Lower lobe of right lung (tissue), 2 donors: Measurements from ENCODE around the gene HDAC6. TPM values are rescaled to one million over a fixed set of nuclear protein-coding genes. Genes with fewer than 3 reads are reported as not detected.

Experiments
- ATAC-seq, 2 donors: fragments of 200-7000 bp; cut with Tn5 transposase; one replicate each; pipeline ENCODE4 v1.9.1; 2020 to 2022; ENCODE audit warnings: mild to moderate bottlenecking in 2 of 2, moderate library complexity in 2 of 2
- DNase-seq: peaks from one replicate; pipeline ENCODE4 v3.0.0-alpha.2; 2020
- H3K27ac ChIP-seq: fragments of 200-600 bp; one replicate; pipeline ENCODE4 v1.8.0; 2022
- H3K27me3 ChIP-seq: fragments of 200-600 bp; one replicate; pipeline ENCODE4 v1.8.0; 2022; ENCODE audit warnings: low read depth
- H3K36me3 ChIP-seq: fragments of 200-600 bp; one replicate; pipeline ENCODE4 v1.8.0; 2022; ENCODE audit warnings: mild to moderate bottlenecking
- H3K4me1 ChIP-seq: fragments of 200-600 bp; one replicate; pipeline ENCODE4 v1.8.0; 2022
- H3K4me3 ChIP-seq: fragments of 200-600 bp; one replicate; pipeline ENCODE4 v1.8.0; 2022; ENCODE audit warnings: mild to moderate bottlenecking
- H3K9me3 ChIP-seq: fragments of 200-600 bp; one replicate; pipeline ENCODE4 v1.8.0; 2022
- intact Hi-C: fragments of 100-400 bp; cut with DNase I; formaldehyde crosslinking; loops from one replicate; pipeline ENCODE4 v1.11.0; 2022
- total RNA-seq: library from RNA; stranded (reverse); fragmentation: NEBNext Ultra II Directional; extraction: Animal tissue kit (Norgen Biotek cat#: 25700); gene quantifications from one replicate; pipeline ENCODE4 v1.2.1, GENCODE V29; 2021
- TF ChIP-seq, protein P1 (sequence below): fragments of 200-600 bp; IDR thresholded peaks from one replicate; pipeline ENCODE4 v1.8.0; 2022; ENCODE audit warnings: antibody characterized with exemption, mild to moderate bottlenecking
- donor health status: DM: no; HTN: yes; CAD: no; lungs with severe emphysema.

Gene HDAC6
- total RNA-seq, 1 donor from 2014 or later = 96.1 TPM

DNA sequence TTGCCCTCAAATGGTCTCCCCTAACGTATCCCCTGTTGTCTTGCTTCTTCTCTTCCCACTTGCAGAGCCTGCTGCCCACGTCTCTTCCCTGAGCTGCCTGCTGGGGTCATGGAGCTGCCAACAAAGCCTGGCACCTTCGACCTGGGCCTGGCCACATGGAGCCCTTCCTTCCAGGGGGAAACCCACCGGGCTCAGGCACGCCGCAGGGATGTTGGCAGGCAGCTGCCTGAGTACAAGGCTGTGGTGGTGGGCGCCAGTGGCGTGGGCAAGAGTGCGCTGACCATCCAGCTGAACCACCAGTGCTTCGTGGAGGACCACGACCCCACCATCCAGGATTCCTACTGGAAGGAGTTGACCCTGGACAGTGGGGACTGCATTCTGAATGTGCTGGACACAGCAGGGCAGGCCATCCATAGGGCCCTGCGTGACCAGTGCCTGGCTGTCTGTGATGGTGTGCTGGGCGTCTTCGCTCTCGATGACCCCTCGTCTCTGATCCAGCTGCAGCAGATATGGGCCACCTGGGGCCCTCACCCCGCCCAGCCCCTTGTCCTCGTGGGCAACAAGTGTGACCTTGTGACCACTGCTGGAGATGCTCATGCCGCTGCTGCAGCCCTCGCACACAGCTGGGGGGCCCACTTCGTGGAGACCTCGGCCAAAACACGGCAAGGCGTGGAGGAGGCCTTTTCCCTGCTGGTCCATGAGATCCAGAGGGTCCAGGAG is 27.3 kb downstream of the HDAC6 start:
- Histone ChIP-seq H3K4me1 (no peaks in the 10 kb centered on the region), H3K9me3 (no peaks in the 10 kb centered on the region), H3K27ac (no peak overlapping the region), H3K27me3 (peaks cover 16% of the 10 kb centered on the region), H3K36me3 (no peaks in the 10 kb centered on the region), H3K4me3 (no peak overlapping the region)
- intact Hi-C loops = no loop called here
- no peak for ATAC-seq
- no peak for DNase-seq
- TF ChIP-seq, protein P1, sequence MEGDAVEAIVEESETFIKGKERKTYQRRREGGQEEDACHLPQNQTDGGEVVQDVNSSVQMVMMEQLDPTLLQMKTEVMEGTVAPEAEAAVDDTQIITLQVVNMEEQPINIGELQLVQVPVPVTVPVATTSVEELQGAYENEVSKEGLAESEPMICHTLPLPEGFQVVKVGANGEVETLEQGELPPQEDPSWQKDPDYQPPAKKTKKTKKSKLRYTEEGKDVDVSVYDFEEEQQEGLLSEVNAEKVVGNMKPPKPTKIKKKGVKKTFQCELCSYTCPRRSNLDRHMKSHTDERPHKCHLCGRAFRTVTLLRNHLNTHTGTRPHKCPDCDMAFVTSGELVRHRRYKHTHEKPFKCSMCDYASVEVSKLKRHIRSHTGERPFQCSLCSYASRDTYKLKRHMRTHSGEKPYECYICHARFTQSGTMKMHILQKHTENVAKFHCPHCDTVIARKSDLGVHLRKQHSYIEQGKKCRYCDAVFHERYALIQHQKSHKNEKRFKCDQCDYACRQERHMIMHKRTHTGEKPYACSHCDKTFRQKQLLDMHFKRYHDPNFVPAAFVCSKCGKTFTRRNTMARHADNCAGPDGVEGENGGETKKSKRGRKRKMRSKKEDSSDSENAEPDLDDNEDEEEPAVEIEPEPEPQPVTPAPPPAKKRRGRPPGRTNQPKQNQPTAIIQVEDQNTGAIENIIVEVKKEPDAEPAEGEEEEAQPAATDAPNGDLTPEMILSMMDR = no peak

DNA sequence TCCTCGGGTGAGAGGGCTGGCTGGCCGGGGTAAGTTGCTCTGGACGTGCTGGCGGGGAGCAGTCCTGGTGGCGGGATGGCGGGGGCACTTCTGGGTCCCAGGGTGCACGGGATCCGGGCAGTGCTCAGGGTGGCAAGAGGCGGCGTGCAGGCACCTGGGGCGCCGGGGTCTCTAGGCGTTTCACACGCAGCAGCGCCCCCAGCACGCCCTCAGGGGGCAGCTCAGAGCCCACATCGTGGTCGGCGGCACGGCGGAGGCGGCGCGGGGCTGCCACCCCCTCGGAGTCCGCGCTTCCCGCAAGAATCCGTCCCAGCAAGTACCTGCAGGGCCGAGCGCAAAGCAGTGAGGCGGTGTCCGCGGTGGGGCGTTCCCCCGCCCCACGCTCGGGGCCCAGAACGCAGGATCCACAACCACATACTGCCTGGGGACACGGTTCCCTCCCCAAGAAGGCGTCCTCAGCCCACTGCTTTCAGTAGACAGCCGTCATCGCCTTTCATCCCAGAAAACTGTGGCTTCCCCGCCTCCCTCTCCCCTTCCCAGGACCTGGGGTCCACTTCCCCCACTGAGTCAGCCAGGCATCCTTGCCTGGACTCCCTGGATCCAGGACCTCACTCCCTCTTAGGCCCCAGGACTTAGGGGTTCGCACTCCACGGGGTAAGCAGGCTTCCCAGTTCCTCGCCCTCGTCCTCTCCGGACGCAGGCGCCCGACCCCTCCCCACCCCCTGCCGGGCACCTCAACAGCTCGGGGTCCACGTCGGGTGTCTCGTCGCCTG is 29.5 kb downstream of the HDAC6 start:
- H3K27me3 ChIP-seq = peaks cover 16% of the 10 kb centered on the region
- intact Hi-C loops = no loop called here
- TF ChIP-seq, protein P1 = no peak
- no peak overlapping the region for H3K4me3 ChIP-seq
- ATAC-seq (no peak), DNase-seq (no peak)
- no peaks in the 10 kb centered on the region for H3K4me1 ChIP-seq
- H3K9me3 ChIP-seq = no peaks in the 10 kb centered on the region
- no peaks in the 10 kb centered on the region for H3K36me3 ChIP-seq
- H3K27ac ChIP-seq = no peak overlapping the region

DNA sequence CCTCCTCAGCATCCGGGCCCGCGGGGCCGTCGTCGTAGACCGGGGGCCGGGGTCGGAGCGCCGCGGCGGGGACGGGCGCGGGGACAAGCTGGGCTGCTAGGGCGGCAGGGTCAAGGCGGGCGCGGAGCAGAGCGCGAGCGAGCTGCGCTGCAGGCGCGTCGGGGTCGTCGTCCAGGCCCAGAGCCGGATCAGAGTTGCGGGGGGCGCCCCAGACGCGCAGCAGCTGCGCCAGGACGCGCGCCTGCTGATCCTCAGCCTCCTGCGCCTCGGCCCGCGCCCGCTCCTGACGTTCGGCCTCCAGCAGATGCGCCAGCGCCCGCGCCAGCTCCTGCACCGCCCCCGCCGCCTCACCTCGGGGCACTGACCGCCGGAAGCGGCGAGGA is 30.0 kb downstream of the HDAC6 start:
- intact Hi-C loops = no loop called here
- Histone ChIP-seq H3K36me3 (no peaks in the 10 kb centered on the region), H3K4me3 (no peak overlapping the region), H3K9me3 (no peaks in the 10 kb centered on the region), H3K27me3 (peaks cover 16% of the 10 kb centered on the region), H3K4me1 (no peaks in the 10 kb centered on the region), H3K27ac (no peak overlapping the region)
- no peak for DNase-seq
- ATAC-seq = no peak
- TF ChIP-seq, protein P1 = no peak

DNA sequence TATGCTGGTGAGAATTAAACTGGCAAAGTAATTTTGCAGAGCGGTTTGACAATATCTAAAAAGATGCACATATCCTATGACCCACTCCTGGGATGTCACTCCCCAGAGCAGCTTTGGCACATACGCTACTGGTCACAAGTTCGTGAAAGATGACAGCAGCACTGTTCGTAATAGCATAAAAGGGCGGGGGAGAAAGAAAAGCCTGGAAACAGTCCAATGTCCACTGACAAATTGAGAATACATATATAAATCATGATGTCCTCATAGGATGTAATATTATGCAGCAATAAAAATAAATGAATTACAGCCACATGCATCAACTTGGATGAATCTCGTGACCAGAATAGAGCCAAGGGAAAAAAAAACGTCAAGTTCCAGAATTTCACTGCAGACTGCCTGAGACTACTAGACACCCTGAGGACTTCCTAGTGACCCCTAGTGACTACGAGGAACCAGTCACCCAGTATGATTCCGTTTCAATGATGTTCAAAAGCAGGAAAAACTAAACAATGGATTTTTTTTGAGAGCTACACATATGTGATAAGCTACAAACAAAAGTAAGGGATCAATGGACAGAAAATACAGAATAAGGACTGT is 31.8 kb downstream of the HDAC6 start:
- Histone ChIP-seq H3K9me3 (no peaks in the 10 kb centered on the region), H3K4me1 (no peaks in the 10 kb centered on the region), H3K27ac (no peak overlapping the region), H3K36me3 (no peaks in the 10 kb centered on the region), H3K4me3 (no peak overlapping the region), H3K27me3 (peaks cover 16% of the 10 kb centered on the region)
- DNase-seq (no peak), ATAC-seq (no peak)
- TF ChIP-seq, protein P1 = no peak
- intact Hi-C loops = no loop called here

DNA sequence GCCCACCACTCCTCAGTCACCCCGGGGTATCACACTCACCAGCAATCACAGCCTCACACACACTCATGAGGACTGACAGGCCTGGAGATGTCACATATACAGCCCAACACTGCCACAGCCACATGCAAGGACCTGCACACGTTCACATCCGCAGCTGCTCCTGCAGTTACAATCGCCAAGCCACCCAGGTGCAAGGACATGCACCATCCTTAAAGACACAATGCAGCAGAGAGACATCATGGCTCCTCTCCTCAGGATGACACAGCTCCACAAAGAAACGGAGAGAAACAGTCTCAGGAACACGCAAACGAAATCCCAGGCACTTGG is 32.5 kb downstream of the HDAC6 start:
- H3K27me3 ChIP-seq = peaks cover 16% of the 10 kb centered on the region
- TF ChIP-seq, protein P1 = no peak
- ATAC-seq = peak in 1 of 2 donors; percentile 11

More for the DNA sequence above, 32.5 kb downstream of the HDAC6 start:
- intact Hi-C loops = no loop called here
- no peaks in the 10 kb centered on the region for H3K4me1 ChIP-seq
- no peak for DNase-seq
- no peak overlapping the region for H3K27ac ChIP-seq
- no peaks in the 10 kb centered on the region for H3K9me3 ChIP-seq
- H3K4me3 ChIP-seq = no peak overlapping the region
- H3K36me3 ChIP-seq = no peaks in the 10 kb centered on the region
